GM19438 (cell line): ENCODE measurements around the gene TMEM86A.

Experiments
- ATAC-seq: cut with Tn5 transposase; IDR thresholded peaks from one replicate; pipeline ENCODE4 v1.9.1; 2021; ENCODE audit warnings: low read depth; ENCODE audit not compliant: unreplicated experiment

TMEM86A gene

GRCh38 chr11:18699848-18700261 is 1.3 kb downstream of the TMEM86A start:
- no peak for ATAC-seq

DNA sequence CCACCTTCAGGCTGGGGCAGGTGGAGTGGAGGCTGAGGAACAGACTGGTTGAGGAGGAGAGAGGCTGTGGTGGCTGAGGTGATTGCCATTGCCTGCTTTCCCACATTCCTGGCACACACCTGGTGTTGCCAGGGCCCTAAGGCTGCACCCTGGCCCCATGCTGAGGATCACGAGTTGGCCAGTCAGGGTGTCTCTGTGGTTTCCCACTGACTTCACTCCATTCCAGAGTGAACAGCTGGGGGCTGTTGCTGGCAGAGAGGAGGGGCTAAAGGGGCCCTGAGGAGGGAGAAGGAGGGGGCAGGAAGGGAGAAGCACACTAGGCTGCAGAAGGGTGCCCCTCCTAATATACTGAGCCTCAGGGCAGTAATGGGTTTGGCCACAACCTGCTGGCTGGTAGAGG is 1.8 kb downstream of the TMEM86A start:
- no peak for ATAC-seq

- ATAC-seq: no peak
These were observed 2.3 kb downstream of the TMEM86A start for GRCh38 chr11:18700872-18701271.

- ATAC-seq: no peak
These were observed 3.1 kb downstream of the TMEM86A start for GRCh38 chr11:18701614-18702216.

- no peak for ATAC-seq
These were observed 4.6 kb downstream of the TMEM86A start for GRCh38 chr11:18703001-18703763.

- no peak for ATAC-seq
These were observed 5.6 kb downstream of the TMEM86A start for GRCh38 chr11:18704045-18704645.

DNA sequence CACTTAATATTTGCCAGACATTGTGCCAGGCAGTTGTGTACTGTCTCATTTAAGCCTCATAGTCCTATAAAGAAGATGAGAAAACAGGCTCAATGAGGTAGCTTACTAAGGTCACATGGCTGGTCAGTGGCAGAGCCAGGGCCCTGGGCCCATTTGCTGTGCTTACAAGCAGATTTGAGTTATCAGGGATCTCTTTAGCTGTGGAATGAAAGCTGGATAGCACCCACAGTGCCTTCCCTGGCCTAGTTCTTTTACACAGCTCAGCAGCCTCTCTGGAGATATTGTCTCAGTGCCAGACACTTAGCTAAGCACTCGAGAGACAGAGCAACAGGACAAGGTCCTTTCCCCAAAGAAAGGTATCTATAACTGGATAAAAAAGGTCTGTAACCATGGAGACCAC is 6.1 kb downstream of the TMEM86A start:
- ATAC-seq: no peak

DNA sequence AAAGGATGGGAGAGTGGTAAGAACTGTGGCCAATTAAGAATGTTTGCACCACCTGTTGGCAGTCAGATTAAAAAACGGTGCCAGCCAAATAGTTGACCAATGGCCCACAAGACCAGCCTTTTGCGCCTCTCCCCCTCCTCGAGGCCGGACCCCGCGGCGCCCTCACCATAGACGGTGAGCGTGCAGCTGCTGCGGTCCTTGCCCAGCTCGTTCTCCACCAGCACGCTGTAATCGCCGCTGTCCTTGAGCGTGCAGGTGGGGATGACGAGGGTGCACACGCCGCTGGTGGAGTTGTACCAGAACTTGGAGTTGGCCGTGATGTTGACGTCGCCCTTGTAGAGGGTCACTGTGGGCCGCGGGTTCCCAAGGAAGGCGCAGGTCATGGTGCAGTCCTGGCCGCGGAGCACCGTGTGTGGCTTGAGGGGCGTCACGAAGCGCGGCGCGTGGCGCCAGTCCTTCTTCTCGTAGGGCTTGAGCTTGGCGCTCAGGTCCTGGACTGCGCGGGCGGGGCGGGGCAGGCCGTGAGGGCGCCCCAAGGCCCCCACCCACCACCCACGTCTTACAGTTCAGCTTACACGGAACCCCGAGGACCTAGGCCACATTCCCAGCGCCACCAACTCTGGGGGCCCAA is 7.2 kb downstream of the TMEM86A start:
- ATAC-seq: no peak

DNA sequence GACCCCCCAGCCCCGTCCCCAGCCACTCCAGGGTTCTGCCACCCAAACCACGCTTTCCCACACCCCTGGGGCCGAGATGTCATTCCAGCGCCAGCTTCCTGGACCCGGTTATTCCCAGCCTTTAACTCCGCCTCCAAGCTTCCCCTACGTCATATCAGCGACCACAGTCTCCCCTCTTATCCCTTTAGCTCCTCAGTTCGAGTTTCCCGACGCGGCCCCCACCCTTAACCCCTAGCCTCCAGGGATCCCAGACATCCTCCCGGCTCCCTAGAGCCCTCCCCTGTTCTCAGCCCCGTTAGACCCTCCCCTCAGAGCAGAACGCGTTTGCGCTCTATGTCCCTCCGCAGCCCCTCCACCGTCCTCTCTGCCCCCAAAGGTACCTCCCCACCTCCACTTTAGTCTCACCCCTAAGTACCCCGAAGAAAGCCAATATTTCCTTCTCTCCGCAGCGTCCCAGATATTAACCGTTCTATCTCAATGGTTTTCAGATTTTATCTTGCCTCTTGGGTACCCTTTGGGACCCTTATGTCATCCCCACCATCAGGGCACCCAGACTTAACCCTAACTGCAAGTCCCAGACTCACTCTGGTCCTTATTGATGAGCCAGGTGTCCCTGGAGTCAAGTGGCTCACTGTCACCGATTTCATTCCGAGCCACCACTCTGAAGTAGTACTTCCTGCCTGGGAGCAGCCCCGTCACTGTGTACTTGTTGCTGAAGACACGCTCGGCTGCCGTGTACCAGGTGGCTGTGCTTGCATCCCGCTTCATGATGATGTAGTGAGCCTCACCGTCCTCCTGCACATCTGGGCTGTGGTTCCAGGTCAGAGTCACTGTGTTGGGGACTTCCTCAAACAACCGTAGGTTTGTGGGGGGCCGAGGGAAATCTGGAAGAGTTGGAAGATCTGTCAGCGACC is 8.0 kb downstream of the TMEM86A start:
- peak; percentile 62 for ATAC-seq

DNA sequence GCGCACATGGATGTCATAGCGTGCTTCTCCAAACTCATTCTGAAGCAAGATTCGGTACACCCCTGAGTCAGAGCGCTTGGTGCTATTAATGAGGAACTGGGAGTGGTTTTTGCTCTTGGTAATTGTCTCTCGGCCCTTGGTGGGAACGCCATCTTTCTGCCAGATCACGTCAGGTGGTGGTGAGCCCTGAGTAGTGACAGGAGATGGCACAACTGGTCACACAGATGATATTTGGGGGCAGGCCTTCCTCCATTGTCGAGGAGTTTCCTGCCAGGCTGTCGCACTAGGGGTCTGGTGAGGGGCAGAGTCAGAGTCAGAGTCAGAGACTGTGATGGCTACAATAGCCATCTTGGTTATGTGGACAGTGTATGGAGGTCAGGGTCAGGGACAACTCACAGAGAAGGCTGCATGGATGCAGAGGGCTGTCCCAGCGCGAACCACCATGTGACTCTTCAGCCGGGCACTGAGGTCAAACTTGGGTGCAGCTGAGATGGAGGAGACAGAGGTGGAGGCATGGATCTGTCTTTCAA is 9.3 kb downstream of the TMEM86A start:
- ATAC-seq: no peak

- no peak for ATAC-seq
These were observed 10.8 kb downstream of the TMEM86A start for GRCh38 chr11:18709414-18709813.

DNA sequence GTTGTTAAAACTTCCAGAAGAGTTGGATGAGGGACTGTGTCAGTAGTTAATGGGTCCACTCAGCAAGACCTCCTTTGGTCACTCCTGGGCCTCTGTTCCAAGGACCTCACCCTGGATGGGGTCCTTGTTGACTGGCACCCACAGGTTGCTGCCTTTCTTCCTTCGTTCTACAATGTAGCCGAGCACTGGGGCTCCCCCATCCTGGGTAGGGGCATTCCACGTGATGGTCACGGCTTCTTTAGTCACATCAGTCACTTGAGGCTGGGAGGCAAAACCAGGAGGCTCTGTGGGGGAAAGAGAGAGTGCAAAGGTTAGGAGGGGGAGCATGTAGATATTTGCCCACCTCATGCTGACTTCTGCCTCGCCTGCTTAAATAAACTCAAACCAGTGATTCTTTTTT is 12.0 kb downstream of the TMEM86A start:
- ATAC-seq: no peak

DNA sequence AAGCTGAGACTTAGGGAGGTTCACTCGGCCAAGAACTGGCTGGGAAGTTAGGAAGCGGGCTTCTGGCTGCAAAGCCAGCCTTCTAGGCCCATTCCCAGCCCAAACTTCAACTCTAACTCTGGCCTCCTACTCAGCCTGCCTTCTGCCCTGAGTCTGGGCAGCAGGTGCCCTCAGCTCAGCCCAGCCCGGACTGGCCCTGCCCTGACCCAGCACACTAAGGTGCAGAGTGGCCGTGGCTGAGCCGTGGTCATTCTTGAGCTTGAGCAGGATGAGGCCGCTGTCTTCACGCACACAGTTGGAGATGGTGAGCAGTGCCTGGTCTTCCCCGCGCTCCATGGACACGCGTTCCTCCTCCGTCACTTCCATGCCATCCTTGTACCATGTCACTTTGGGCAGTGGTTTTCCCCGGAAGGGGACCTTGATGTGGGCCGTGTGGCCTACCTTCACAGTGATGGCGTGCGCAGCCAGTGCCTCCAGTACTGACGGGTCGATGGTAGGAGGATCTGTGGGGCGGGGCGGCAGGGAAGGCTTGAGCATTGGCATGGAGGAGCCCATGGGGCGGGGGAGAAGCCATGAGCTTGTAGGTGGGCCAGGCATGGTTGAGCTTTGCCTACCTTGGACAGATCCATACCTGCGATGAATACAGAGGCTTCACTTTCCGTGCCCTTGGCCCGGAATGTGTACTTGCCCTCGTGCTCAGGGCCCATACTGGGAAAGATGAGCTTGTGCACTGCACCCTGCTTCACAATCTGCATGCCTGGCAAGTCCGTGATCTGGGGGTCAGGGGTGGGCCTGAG is 15.3 kb downstream of the TMEM86A start:
- ATAC-seq: no peak

DNA sequence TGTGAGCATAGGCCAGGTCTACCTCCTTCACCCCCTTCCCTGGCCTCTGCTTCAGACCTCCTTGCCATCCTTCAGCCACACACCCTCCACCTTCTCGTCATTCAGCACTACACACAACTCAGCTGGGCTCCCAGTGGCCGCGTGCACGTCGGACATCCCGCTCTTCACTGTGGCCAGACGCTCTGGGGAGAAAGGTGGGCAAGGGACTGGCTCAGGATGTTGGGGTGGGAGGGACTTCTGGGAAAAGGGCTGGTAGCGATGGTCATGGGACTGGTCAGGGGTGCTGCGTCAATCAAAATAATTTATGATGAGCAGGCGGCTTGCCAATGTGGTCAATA is 15.8 kb downstream of the TMEM86A start:
- no peak for ATAC-seq

DNA sequence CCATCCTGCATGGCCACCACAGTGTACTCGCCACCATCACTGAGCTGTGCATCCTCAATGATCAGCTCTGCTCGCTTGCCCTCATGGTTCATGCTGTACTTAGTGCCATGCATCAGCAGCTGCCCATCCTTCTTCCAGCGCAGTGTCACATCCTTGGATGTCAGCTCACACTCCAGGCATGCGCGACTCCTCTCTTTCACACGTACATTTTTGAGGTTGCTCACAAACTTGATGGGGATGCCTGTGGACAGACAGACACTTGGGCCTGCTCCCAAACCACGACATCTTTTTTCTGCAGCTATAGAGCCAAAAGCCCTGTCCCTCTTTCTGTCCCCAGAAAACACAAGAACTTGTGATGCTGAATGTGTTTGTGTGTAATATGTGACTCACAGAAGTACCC is 16.9 kb downstream of the TMEM86A start:
- no peak for ATAC-seq

DNA sequence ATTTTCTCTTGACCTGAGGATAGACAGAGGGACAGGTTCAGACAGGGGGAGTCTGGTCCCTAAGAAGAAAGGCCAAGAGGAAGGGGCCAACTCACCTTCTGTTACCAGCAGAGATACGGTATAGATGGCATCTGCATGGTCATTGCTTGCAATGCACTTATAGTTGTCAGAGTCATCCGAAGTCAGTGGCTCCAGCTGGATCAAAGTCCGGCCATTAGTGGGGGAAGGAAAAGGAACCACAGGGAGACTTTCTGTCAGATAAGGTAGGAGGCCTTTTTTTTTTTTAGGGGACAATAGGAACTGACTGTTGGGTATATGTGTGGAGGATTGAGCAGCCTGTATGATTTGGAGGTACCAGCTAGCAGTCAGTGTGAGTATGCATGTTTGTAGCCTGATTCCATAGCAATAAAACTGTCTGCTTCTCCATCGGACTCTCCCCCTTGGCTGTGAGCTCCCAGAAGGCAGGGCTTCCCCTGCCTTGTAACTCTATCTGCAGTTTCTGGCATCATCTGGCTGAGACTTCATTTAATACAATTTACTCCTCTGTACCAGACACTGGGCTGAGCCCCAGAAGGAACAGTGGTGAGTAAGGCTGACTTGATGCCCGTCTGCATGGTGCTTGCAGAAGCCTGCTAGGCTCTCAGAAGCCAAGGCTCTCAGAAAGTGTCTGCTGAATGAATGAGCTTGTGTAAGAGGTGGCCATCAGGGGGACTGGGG is 21.7 kb downstream of the TMEM86A start:
- ATAC-seq: no peak

- peak; percentile 76 for ATAC-seq
These were observed 22.4 kb downstream of the TMEM86A start for GRCh38 chr11:18720808-18721560.
